Mononuclear cell (primary cell): ENCODE data around the gene RABGAP1. TPM values are rescaled to one million over a fixed set of nuclear protein-coding genes. Genes with fewer than 3 reads are reported as not detected.

Source experiments
- H3K27me3 ChIP-seq: 2 replicates; pipeline ENCODE4 v1.6.0; 2011; ENCODE audit warnings: low read length, control low read depth; ENCODE audit not compliant: insufficient read depth
- H3K4me1 ChIP-seq: 2 replicates; pipeline ENCODE4 v1.5.1; 2011; ENCODE audit warnings: mild to moderate bottlenecking, low read length, control low read depth; ENCODE audit not compliant: insufficient read depth
- H3K4me3 ChIP-seq: 2 replicates; pipeline ENCODE4 v1.5.1; 2011; ENCODE audit warnings: mild to moderate bottlenecking, low read length, moderate library complexity
- H3K9me3 ChIP-seq: 2 replicates; pipeline ENCODE4 v1.5.1; 2011; ENCODE audit warnings: low read depth, mild to moderate bottlenecking, control low read depth, low read length
- total RNA-seq: library from RNA; depleted of rRNA; stranded (reverse); fragments of >200 nt; gene quantifications from one replicate; pipeline ENCODE4 v1.2.3, GENCODE V29; 2012

The RABGAP1 gene
- total RNA-seq, 1 donor: 33.8 TPM

- H3K27me3 ChIP-seq: no peaks in the 10 kb centered on the region
- no peaks in the 10 kb centered on the region for H3K4me1 ChIP-seq
Observed at GRCh38 chr9:123011878-123012528, 71.2 kb downstream of the RABGAP1 start.

DNA sequence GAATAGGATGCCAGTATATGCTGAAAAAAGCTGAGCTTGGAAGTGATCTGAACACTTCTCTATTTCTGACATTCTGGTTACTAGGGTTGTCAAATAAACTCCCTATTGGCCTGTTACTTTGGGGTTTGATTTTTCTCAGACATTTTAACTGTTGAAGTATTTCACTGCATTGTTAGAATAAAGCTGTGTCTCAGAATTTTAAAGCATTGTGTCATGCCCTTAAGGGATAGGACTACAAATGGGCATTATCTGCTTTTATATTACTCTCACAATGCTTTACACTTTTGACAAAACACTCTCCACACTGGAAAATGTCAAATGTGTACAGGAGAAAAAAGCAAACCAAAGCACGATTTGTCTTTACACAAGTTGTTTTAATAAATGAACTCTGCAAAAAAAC lies 75.8 kb downstream of the RABGAP1 start:
- no peak overlapping the region for H3K4me3 ChIP-seq
- no peaks in the 10 kb centered on the region for H3K27me3 ChIP-seq
- no peaks in the 10 kb centered on the region for H3K9me3 ChIP-seq
- H3K4me1 ChIP-seq: no peaks in the 10 kb centered on the region

More at GRCh38 chr9:123011878-123012528, 71.2 kb downstream of the RABGAP1 start:
- Histone ChIP-seq H3K4me3 (no peak overlapping the region), H3K9me3 (no peaks in the 10 kb centered on the region)

- Histone ChIP-seq H3K27me3 (no peaks in the 10 kb centered on the region), H3K4me1 (no peaks in the 10 kb centered on the region), H3K9me3 (no peaks in the 10 kb centered on the region), H3K4me3 (no peak overlapping the region)
Observed at GRCh38 chr9:123020796-123021195, 80.0 kb downstream of the RABGAP1 start.

GRCh38 chr9:123026425-123026824 lies 85.6 kb downstream of the RABGAP1 start:
- no peaks in the 10 kb centered on the region for H3K9me3 ChIP-seq
- H3K4me3 ChIP-seq: no peak overlapping the region
- peaks cover 4% of the 10 kb centered on the region for H3K4me1 ChIP-seq
- H3K27me3 ChIP-seq: no peaks in the 10 kb centered on the region

DNA sequence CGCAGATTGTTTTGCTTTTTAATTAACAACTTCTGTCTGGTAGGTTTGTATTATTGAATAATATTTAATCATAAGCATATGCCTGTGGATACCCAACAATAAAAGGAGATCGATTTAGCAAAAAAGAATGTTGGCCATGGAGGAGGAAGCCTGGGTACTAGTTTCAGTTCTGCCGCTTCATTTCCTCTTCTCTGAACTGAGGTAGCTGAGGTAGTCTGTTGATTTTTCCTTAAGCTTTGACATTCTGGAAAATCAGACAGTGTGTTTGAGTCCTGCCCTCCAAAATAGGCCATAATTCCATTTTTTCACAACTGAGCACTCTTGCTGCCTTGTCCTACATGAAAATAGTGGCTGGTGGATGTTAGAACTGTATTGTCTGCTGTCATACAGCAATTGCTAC lies 86.7 kb downstream of the RABGAP1 start:
- no peaks in the 10 kb centered on the region for H3K9me3 ChIP-seq
- no peak overlapping the region for H3K4me3 ChIP-seq
- no peaks in the 10 kb centered on the region for H3K27me3 ChIP-seq
- peaks cover 4% of the 10 kb centered on the region for H3K4me1 ChIP-seq

DNA sequence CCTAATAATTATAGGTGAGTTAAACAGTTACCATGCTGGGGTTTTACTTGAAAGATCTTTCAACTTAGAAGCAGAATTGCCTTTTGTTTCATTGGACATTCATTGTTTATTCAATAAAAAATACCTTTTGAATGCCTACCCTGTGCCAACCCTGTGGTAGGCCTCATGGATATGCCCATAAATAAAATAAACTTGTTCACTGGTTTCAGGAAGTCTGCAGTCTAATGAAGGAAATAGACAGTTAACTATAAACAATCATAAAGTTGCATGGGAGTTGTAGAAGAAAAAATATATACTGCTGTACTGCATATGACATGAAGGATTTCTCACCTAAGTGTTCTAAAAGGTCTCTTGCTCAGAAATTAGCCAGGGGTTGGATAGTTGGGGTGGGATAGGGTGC lies 87.3 kb downstream of the RABGAP1 start:
- Histone ChIP-seq H3K4me1 (peaks cover 6% of the 10 kb centered on the region), H3K9me3 (no peaks in the 10 kb centered on the region), H3K4me3 (no peak overlapping the region), H3K27me3 (no peaks in the 10 kb centered on the region)

- no peaks in the 10 kb centered on the region for H3K27me3 ChIP-seq
- H3K9me3 ChIP-seq: no peaks in the 10 kb centered on the region
- peaks cover 11% of the 10 kb centered on the region for H3K4me1 ChIP-seq
- H3K4me3 ChIP-seq: no peak overlapping the region
Observed at GRCh38 chr9:123028973-123029372, 88.2 kb downstream of the RABGAP1 start.

DNA sequence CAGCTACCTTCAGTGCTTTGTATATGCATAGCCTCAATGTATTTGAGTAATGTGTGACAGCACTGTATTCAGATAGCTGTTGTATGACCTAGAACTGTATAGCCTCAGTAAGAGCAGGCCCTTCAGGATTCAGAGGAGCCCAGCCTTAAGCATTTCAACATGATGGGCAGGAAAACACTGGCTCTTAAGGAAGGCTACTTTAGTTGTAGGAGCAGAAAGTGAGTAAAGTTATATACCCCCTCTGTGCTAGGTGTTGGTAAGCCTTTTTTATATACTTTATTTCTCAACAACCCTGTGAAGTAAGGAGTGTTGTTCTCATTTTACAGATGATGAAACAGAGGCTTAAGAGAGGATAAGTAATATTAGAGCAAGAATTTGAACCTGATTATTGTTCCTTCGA lies 91.1 kb downstream of the RABGAP1 start:
- Histone ChIP-seq H3K9me3 (no peaks in the 10 kb centered on the region), H3K4me3 (no peak overlapping the region), H3K4me1 (peaks cover 24% of the 10 kb centered on the region), H3K27me3 (no peaks in the 10 kb centered on the region)

DNA sequence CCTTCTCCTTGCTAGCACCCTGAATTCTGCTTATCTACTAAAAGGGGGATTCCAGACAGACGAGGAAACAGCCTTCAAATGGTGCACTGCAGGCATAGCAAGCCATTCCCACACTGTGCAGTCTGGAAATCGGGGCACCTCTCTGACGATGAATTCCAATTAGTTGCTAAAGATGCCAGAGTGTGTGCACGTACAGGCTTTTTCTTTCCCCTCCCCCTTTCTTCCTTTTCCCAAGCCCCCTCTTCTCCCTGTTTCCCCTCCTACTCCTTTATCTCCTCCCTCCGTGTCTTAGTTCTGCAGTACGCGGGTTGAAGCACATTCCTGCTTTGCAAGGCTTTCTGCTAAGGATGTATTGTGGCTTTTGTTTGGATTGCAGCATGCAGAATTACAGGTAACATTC lies 92.5 kb downstream of the RABGAP1 start, which contains the start of gene GPR21:
Gene GPR21, plus strand, starts transcription at position 316 of the 400 bp plus-strand sequence. CDS start 900 bp downstream, outside the sequence.
- Histone ChIP-seq H3K27me3 (no peaks in the 10 kb centered on the region), H3K4me1 (peaks cover 19% of the 10 kb centered on the region), H3K9me3 (no peaks in the 10 kb centered on the region)

DNA sequence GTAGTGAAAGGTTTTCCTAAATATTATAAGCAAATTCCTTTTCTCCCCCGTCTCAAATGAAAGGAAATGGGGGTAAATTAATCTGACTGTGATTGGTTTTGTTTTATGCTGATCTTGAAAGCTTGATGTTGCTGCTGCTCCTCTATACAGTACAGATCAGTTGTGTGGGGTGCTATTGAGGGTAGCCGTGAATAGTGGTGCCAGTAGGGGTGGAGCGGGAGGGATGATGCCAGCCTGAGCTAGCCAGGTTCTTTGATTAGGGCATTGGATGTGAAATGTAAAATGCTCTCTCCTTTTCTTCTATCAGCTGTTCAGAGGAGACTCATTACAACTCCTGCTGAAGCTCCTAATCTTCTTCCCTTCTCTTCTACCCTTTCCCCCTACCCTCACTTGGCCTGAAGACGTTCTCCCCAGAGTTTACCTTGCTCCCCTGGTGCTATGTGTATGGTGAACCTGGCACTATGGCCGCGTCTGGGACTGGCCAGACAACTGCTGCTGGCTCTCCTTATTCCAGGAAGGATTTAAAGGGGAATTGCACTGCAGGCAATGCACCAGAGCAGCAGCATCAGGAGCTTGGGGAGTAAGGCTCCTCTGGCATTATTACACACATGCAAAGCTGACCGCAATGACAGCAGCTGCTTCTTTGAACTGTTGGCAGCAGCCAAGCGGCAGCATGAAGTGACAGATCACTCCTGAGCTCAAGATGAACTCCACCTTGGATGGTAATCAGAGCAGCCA lies 93.2 kb downstream of the RABGAP1 start:
- no peaks in the 10 kb centered on the region for H3K27me3 ChIP-seq
- no peaks in the 10 kb centered on the region for H3K9me3 ChIP-seq
- no peak overlapping the region for H3K4me3 ChIP-seq
- peaks cover 19% of the 10 kb centered on the region for H3K4me1 ChIP-seq

More for the DNA sequence above, 92.5 kb downstream of the RABGAP1 start, which contains the start of gene GPR21:
- H3K4me3 ChIP-seq: no peak within 1 kb of the TSS

- Histone ChIP-seq H3K4me3 (no peak overlapping the region), H3K27me3 (no peaks in the 10 kb centered on the region), H3K4me1 (peaks cover 19% of the 10 kb centered on the region), H3K9me3 (no peaks in the 10 kb centered on the region)
Observed at GRCh38 chr9:123034881-123035510, 94.2 kb downstream of the RABGAP1 start.

- H3K4me1 ChIP-seq: peaks cover 19% of the 10 kb centered on the region
- no peak overlapping the region for H3K4me3 ChIP-seq
- H3K9me3 ChIP-seq: no peaks in the 10 kb centered on the region
- H3K27me3 ChIP-seq: no peaks in the 10 kb centered on the region
Observed at GRCh38 chr9:123035791-123036190, 95.0 kb downstream of the RABGAP1 start.

- no peak overlapping the region for H3K4me3 ChIP-seq
- no peaks in the 10 kb centered on the region for H3K9me3 ChIP-seq
- H3K4me1 ChIP-seq: peaks cover 19% of the 10 kb centered on the region
- H3K27me3 ChIP-seq: no peaks in the 10 kb centered on the region
Observed at GRCh38 chr9:123036893-123037545, 96.2 kb downstream of the RABGAP1 start.

GRCh38 chr9:123039617-123040219 lies 98.9 kb downstream of the RABGAP1 start:
- Histone ChIP-seq H3K27me3 (no peaks in the 10 kb centered on the region), H3K4me3 (no peak overlapping the region), H3K4me1 (peaks cover 5% of the 10 kb centered on the region), H3K9me3 (no peaks in the 10 kb centered on the region)
